Fibroblast of lung (primary cell): ENCODE results near the gene TRAPPC14.

Source experiments
- EZH2 ChIP-seq: IDR thresholded peaks from 2 replicates; pipeline ENCODE4 v1.5.1; 2012; ENCODE audit warnings: low read length, control low read depth, mild to moderate bottlenecking; ENCODE audit errors: missing control alignments
- TF ChIP-seq, protein P1 (sequence below), 2 donors: IDR thresholded peaks in 1 of 2; conservative IDR thresholded peaks in 1 of 2; 1 replicate in 1 of 2; 2 replicates in 1 of 2; pipeline ENCODE4 v1.5.1; 2011 to 2012; ENCODE audit warnings: low read length in 2 of 2, control low read depth in 1 of 2, inconsistent platforms in 1 of 2, low read depth in 1 of 2, mild to moderate bottlenecking in 1 of 2

DNA sequence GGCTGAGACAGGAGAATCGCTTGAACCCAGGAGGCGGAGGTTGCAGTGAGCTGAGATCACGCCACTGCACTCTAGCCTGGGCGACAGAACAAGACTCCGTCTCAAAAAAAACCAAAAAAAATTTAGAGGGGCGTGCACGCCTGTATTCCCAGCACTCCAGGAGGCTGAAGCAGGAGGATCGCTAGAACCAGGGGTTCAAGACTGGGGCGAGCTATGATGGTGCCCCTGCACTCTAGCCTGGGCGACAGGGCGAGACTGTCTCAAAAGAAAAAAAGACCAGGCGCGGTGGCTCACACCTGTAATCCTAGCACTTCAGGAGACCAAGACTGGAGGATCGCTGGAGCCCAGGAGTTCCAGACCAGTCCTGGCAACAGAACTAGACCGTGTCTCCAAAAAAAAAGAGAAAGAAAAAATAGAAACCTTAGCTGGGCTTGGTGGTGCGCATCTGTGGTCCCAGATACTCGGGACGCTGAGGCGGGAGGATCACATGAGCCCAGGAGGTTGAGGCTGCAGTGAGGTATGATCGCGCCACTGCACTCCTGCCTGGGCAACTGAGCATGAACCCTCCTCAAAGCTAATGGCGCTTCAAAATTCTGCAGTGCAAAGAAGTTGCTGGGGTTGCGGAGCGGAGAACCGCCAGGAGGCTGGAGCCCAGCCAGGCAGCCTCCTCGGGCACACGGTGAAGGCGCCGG is 32.1 kb downstream of the TRAPPC14 start:
- TF ChIP-seq, protein P1, sequence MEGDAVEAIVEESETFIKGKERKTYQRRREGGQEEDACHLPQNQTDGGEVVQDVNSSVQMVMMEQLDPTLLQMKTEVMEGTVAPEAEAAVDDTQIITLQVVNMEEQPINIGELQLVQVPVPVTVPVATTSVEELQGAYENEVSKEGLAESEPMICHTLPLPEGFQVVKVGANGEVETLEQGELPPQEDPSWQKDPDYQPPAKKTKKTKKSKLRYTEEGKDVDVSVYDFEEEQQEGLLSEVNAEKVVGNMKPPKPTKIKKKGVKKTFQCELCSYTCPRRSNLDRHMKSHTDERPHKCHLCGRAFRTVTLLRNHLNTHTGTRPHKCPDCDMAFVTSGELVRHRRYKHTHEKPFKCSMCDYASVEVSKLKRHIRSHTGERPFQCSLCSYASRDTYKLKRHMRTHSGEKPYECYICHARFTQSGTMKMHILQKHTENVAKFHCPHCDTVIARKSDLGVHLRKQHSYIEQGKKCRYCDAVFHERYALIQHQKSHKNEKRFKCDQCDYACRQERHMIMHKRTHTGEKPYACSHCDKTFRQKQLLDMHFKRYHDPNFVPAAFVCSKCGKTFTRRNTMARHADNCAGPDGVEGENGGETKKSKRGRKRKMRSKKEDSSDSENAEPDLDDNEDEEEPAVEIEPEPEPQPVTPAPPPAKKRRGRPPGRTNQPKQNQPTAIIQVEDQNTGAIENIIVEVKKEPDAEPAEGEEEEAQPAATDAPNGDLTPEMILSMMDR (conservative IDR thresholded peaks at IDR 0.05 in 1 of 2, IDR thresholded peaks at IDR 0.05 in 1 of 2; ENCODE audit: low read depth in 1 of 2, low read length in 2 of 2): no peak
- TF ChIP-seq EZH2: no peak
